Measurements from ENCODE around the gene CDH9. TPM values are rescaled to one million over a fixed set of nuclear protein-coding genes. Genes with fewer than 3 reads are reported as not detected.

The CDH9 gene
- total RNA-seq, 3 donors from 2014 or later = not detected

- H3K27ac ChIP-seq = no peak overlapping the region
- intact Hi-C loops (cut with DNase I; ENCODE audit: low total_unique reads) = no loop called here
Measured at GRCh38 chr5:26940994-26941393, 97.4 kb downstream of the CDH9 start.

GRCh38 chr5:26932238-26932637 is 106.1 kb downstream of the CDH9 start:
- DNase-seq (ENCODE audit: low spot score in 2 of 2) = no peak
- intact Hi-C loops (cut with DNase I; ENCODE audit: low total_unique reads) = no loop called here
- H3K27ac ChIP-seq = no peak overlapping the region
- no peaks in the 10 kb centered on the region for H3K27me3 ChIP-seq
- H3K4me1 ChIP-seq = no peaks in the 10 kb centered on the region
- TF ChIP-seq POLR2A (IDR thresholded peaks at IDR 0.05) (no peak), CTCF (IDR thresholded peaks at IDR 0.05) (no peak), POLR2AphosphoS5 (IDR thresholded peaks at IDR 0.05) (no peak)
- no peaks in the 10 kb centered on the region for H3K36me3 ChIP-seq
- peaks cover 0 to 6% of the 10 kb centered on the region in 2 donors for H3K9me3 ChIP-seq
- no peak overlapping the region for H3K4me3 ChIP-seq

More at GRCh38 chr5:26940994-26941393, 97.4 kb downstream of the CDH9 start:
- no peak for DNase-seq (ENCODE audit: low spot score in 2 of 2)
- Histone ChIP-seq H3K36me3 (no peaks in the 10 kb centered on the region), H3K27me3 (no peaks in the 10 kb centered on the region), H3K4me3 (no peak overlapping the region), H3K9me3 (peaks cover 0 to 5% of the 10 kb centered on the region in 2 donors), H3K4me1 (no peaks in the 10 kb centered on the region)
- TF ChIP-seq POLR2A (IDR thresholded peaks at IDR 0.05) (no peak), POLR2AphosphoS5 (IDR thresholded peaks at IDR 0.05) (no peak), CTCF (IDR thresholded peaks at IDR 0.05) (no peak)

- H3K36me3 ChIP-seq = no peaks in the 10 kb centered on the region
- TF ChIP-seq CTCF (IDR thresholded peaks at IDR 0.05) = no peak
- no peak for TF ChIP-seq POLR2A (IDR thresholded peaks at IDR 0.05)
- TF ChIP-seq POLR2AphosphoS5 (IDR thresholded peaks at IDR 0.05) = no peak
- no peak overlapping the region for H3K27ac ChIP-seq
- H3K27me3 ChIP-seq = no peaks in the 10 kb centered on the region
- no peak for DNase-seq (ENCODE audit: low spot score in 2 of 2)
- intact Hi-C loops (cut with DNase I; ENCODE audit: low total_unique reads) = no loop called here
- H3K4me3 ChIP-seq = no peak overlapping the region
- H3K9me3 ChIP-seq = no peaks in the 10 kb centered on the region
- no peaks in the 10 kb centered on the region for H3K4me1 ChIP-seq
Measured at GRCh38 chr5:26921439-26921838, 116.9 kb downstream of the CDH9 start.

- H3K9me3 ChIP-seq = no peaks in the 10 kb centered on the region
- no peak for DNase-seq (ENCODE audit: low spot score in 2 of 2)
- H3K27ac ChIP-seq = no peak overlapping the region
- intact Hi-C loops (cut with DNase I; ENCODE audit: low total_unique reads) = no loop called here
- H3K4me3 ChIP-seq = no peak overlapping the region
- no peak for TF ChIP-seq CTCF (IDR thresholded peaks at IDR 0.05)
- no peak for TF ChIP-seq POLR2AphosphoS5 (IDR thresholded peaks at IDR 0.05)
- no peak for TF ChIP-seq POLR2A (IDR thresholded peaks at IDR 0.05)
- H3K36me3 ChIP-seq = no peaks in the 10 kb centered on the region
- H3K4me1 ChIP-seq = no peaks in the 10 kb centered on the region
- H3K27me3 ChIP-seq = no peaks in the 10 kb centered on the region
Measured at GRCh38 chr5:26903469-26903868, 134.9 kb downstream of the CDH9 start.

GRCh38 chr5:26894719-26895263 is 143.6 kb downstream of the CDH9 start:
- no peak for DNase-seq (ENCODE audit: low spot score in 2 of 2)
- H3K27me3 ChIP-seq = no peaks in the 10 kb centered on the region
- no peak overlapping the region for H3K27ac ChIP-seq
- intact Hi-C loops (cut with DNase I; ENCODE audit: low total_unique reads) = no loop called here
- H3K4me1 ChIP-seq = no peaks in the 10 kb centered on the region
- no peak overlapping the region for H3K4me3 ChIP-seq
- no peaks in the 10 kb centered on the region for H3K36me3 ChIP-seq
- TF ChIP-seq POLR2AphosphoS5 (IDR thresholded peaks at IDR 0.05) (no peak), POLR2A (IDR thresholded peaks at IDR 0.05) (no peak), CTCF (IDR thresholded peaks at IDR 0.05) (no peak)
- no peaks in the 10 kb centered on the region for H3K9me3 ChIP-seq
